GM18508 (cell line): ENCODE data around the gene S1PR4.
"Not testable (repeated sequence)": the region's sequence is repeated elsewhere in the genome, so short reads cannot be mapped to it uniquely, and the experiment has no call there.

Source experiments
- ATAC-seq: cut with Tn5 transposase; IDR thresholded peaks from one replicate; pipeline ENCODE4 v1.9.1; 2021; ENCODE audit warnings: moderate number of reproducible peaks; ENCODE audit not compliant: insufficient read depth, unreplicated experiment

S1PR4 gene

GRCh38 chr19:3176715-3177501 lies 1.7 kb upstream of the S1PR4 start:
- no peak for ATAC-seq

GRCh38 chr19:3178973-3179738 lies 587 bp downstream of the S1PR4 start:
- no peak for ATAC-seq

- no peak for ATAC-seq
Measured at GRCh38 chr19:3179739-3180293, 1.2 kb downstream of the S1PR4 start.

GRCh38 chr19:3183721-3184641 lies 5.4 kb downstream of the S1PR4 start:
- no peak for ATAC-seq

- ATAC-seq, result peak; percentile 8
Measured at GRCh38 chr19:3184847-3185460, 6.4 kb downstream of the S1PR4 start.

- ATAC-seq, result peak; percentile 53
Measured at GRCh38 chr19:3185461-3186159, 7.0 kb downstream of the S1PR4 start, which contains the start of gene NCLN. NCLN (plus strand) TSS chr19:3185930; CDS start chr19:3186031, 101 bp downstream.

GRCh38 chr19:3186160-3186688 lies 7.7 kb downstream of the S1PR4 start:
- no peak for ATAC-seq

- ATAC-seq, result no peak
Measured at GRCh38 chr19:3186891-3187661, 8.5 kb downstream of the S1PR4 start.

GRCh38 chr19:3187662-3188511 lies 9.3 kb downstream of the S1PR4 start:
- ATAC-seq, result no peak

- no peak for ATAC-seq
Measured at GRCh38 chr19:3188627-3189596, 10.3 kb downstream of the S1PR4 start.

- no peak for ATAC-seq
Measured at GRCh38 chr19:3189702-3190469, 11.3 kb downstream of the S1PR4 start.

- no peak for ATAC-seq
Measured at GRCh38 chr19:3190470-3190770, 11.9 kb downstream of the S1PR4 start.

GRCh38 chr19:3190921-3191805 lies 12.6 kb downstream of the S1PR4 start:
- no peak for ATAC-seq

- not testable (repeated sequence) for ATAC-seq
Measured at GRCh38 chr19:3191806-3192104, 13.2 kb downstream of the S1PR4 start.

- no peak for ATAC-seq
Measured at GRCh38 chr19:3192228-3192635, 13.7 kb downstream of the S1PR4 start.
